Breast epithelium (tissue), 3 donors: ENCODE measurements around the gene AUH.

ENCODE experiments used
- CTCF ChIP-seq, 3 donors: fragments of 450-650 bp; IDR thresholded peaks; one replicate each; pipeline ENCODE4 v1.5.1; 2016 to 2017; ENCODE audit warnings: antibody characterized with exemption in 3 of 3, mild to moderate bottlenecking in 3 of 3, moderate library complexity in 3 of 3
- POLR2A ChIP-seq: fragments of 450-650 bp; IDR thresholded peaks from one replicate; pipeline ENCODE4 v1.6.1; 2016; ENCODE audit warnings: antibody characterized with exemption, mild to moderate bottlenecking, moderate library complexity
- POLR2AphosphoS5 ChIP-seq, 3 donors: sonication (generic); formaldehyde crosslinking; IDR thresholded peaks; one replicate each; pipeline ENCODE4 v1.6.1; 2017; ENCODE audit warnings: antibody characterized with exemption in 3 of 3

GRCh38 chr9:91275655-91276054 lies 86.1 kb downstream of the AUH start:
- TF ChIP-seq POLR2A: no peak
- no peak for TF ChIP-seq CTCF (IDR thresholded peaks at IDR 0.05)
- no peak for TF ChIP-seq POLR2AphosphoS5 (IDR thresholded peaks at IDR 0.05)
